Left ventricle myocardium superior (tissue), 1 donor: ENCODE measurements around the gene TSKS. TPM values are rescaled to one million over a fixed set of nuclear protein-coding genes. Genes with fewer than 3 reads are reported as not detected.

ENCODE experiments used
- ATAC-seq: fragments of 200-7000 bp; cut with Tn5 transposase; one replicate; pipeline ENCODE4 v1.9.1; 2020; ENCODE audit warnings: mild to moderate bottlenecking, moderate library complexity
- DNase-seq: peaks from one replicate; pipeline ENCODE4 v3.0.0-alpha.2; 2020
- intact Hi-C: fragments of 100-400 bp; cut with micrococcal nuclease; formaldehyde crosslinking; loops from one replicate; pipeline ENCODE4 v1.11.0; 2022
- microRNA-seq: library from miRNA; unstranded; fragments of <30 nt; microRNA quantifications from one replicate; pipeline ENCODE4 v1.2.0, GENCODE V29; 2020; ENCODE audit warnings: borderline number of aligned reads
- total RNA-seq: library from RNA; stranded (reverse); fragmentation: NEBNext Ultra II Directional; extraction: Animal tissue kit (Norgen Biotek cat#: 25700); gene quantifications from one replicate; pipeline ENCODE4 v1.2.1, GENCODE V29; 2021
- donor health status: DM: no; HTN: yes; CAD: no; lungs with severe emphysema.

Gene TSKS
- total RNA-seq, 1 donor from 2014 or later = 0.72 TPM

- DNase-seq (peak; percentile 77), ATAC-seq (peak; percentile 59)
- intact Hi-C loops = no loop called here
Observed at GRCh38 chr19:49691243-49692146, 71.6 kb downstream of the TSKS start.

- ATAC-seq (peak; percentile 85), DNase-seq (peak; percentile 84)
- intact Hi-C loops = no loop called here
Observed at GRCh38 chr19:49690656-49691242, 72.4 kb downstream of the TSKS start, which contains the start of gene CPT1C. CPT1C (plus strand) TSS chr19:49691116; CDS start chr19:49692253, 1,137 bp downstream.

GRCh38 chr19:49690079-49690655, 72.9 kb downstream of the TSKS start:
- ATAC-seq = peak; percentile 7
- intact Hi-C loops = no loop called here

More at GRCh38 chr19:49690079-49690655, 72.9 kb downstream of the TSKS start:
- DNase-seq = no peak

Small RNA genes within 50 kb of the gene (microRNA-seq; reads per million reads assigned to microRNA genes)
- not detected for gene MIR6799

Other genes starting within 250 kb of the TSKS start
- gene RCN3, start 235.3 kb downstream of the TSKS start, total RNA-seq = 8.5 TPM
- gene NOSIP, start 182.8 kb downstream of the TSKS start, total RNA-seq = 46.7 TPM
- gene PRRG2, start 182.0 kb downstream of the TSKS start, total RNA-seq = 1.3 TPM
- 15.6 TPM for gene PRR12, start 172.1 kb downstream of the TSKS start, total RNA-seq
- 100 TPM for gene RRAS, start 123.2 kb downstream of the TSKS start, total RNA-seq
- 44.9 TPM for gene SCAF1, start 121.1 kb downstream of the TSKS start, total RNA-seq
- gene IRF3, start 97.4 kb downstream of the TSKS start, total RNA-seq = 40.6 TPM
- gene BCL2L12, start 97.4 kb downstream of the TSKS start, total RNA-seq = 11.5 TPM
- 130 TPM for gene PRMT1, start 86.0 kb downstream of the TSKS start, total RNA-seq
- 0.87 TPM for gene ADM5, start 73.7 kb downstream of the TSKS start, total RNA-seq
- 3.1 TPM for gene CPT1C, start 72.2 kb downstream of the TSKS start, total RNA-seq
- gene AP2A1, start 3.7 kb upstream of the TSKS start, total RNA-seq = 73.1 TPM
- 19.1 TPM for gene FUZ, start 50.0 kb upstream of the TSKS start, total RNA-seq
- gene MED25, start 55.0 kb upstream of the TSKS start, total RNA-seq = 68.5 TPM
- gene PTOV1, start 87.9 kb upstream of the TSKS start, total RNA-seq = 127 TPM
- 39.1 TPM for gene PNKP, start 104.3 kb upstream of the TSKS start, total RNA-seq
- 41.2 TPM for gene AKT1S1, start 114.0 kb upstream of the TSKS start, total RNA-seq
- 47.7 TPM for gene TBC1D17, start 114.4 kb upstream of the TSKS start, total RNA-seq
- gene IL4I1, start 133.6 kb upstream of the TSKS start, total RNA-seq = not detected
- gene ATF5, start 165.9 kb upstream of the TSKS start, total RNA-seq = 8.0 TPM
- gene NUP62, start 166.2 kb upstream of the TSKS start, total RNA-seq = 28.4 TPM
- gene SIGLEC11, start 197.9 kb upstream of the TSKS start, total RNA-seq = 0.59 TPM